ENCODE measurements around the gene INSL4. TPM values are rescaled to one million over a fixed set of nuclear protein-coding genes. Genes with fewer than 3 reads are reported as not detected.

The INSL4 gene
- polyA plus RNA-seq, 3 donors = not detected

Other genes starting within 250 kb of the INSL4 start
- 10 to 100 TPM; 12.8 to 15.5 (median 13.1) TPM for gene JAK2, start 246.1 kb upstream of the INSL4 start, polyA plus RNA-seq (ENCODE audit: insufficient read length in 3 of 3)
- gene INSL6, start 45.8 kb upstream of the INSL4 start, polyA plus RNA-seq (ENCODE audit: insufficient read length in 3 of 3) = under 1 TPM; 0.19 to 0.24 (median 0.21) TPM
- 1 to 10 TPM; 3.0 to 4.2 (median 3.4) TPM for gene RLN2, start 73.3 kb downstream of the INSL4 start, polyA plus RNA-seq (ENCODE audit: insufficient read length in 3 of 3)
- under 1 TPM; 0.24 to 0.86 (median 0.47) TPM for gene RLN1, start 108.5 kb downstream of the INSL4 start, polyA plus RNA-seq (ENCODE audit: insufficient read length in 3 of 3)
- gene PLGRKT, start 206.5 kb downstream of the INSL4 start, polyA plus RNA-seq (ENCODE audit: insufficient read length in 3 of 3) = 10 to 100 TPM; 34.6 to 44.6 (median 38.4) TPM
- gene CD274, start 219.1 kb downstream of the INSL4 start, polyA plus RNA-seq (ENCODE audit: insufficient read length in 3 of 3) = 1 to 10 TPM in 1 of 3 donors, under 1 TPM in 2; 0.71 to 1.1 (median 0.90) TPM

Data from right renal cortex interstitium (tissue), 3 donors.